ENCODE measurements around the gene SLC38A8. TPM values are rescaled to one million over a fixed set of nuclear protein-coding genes. Genes with fewer than 3 reads are reported as not detected.

Gene SLC38A8
- total and polyA plus RNA-seq, 11 donors, result 0.29 to 25.3 (median 0.87) TPM; not detected in 3

DNA sequence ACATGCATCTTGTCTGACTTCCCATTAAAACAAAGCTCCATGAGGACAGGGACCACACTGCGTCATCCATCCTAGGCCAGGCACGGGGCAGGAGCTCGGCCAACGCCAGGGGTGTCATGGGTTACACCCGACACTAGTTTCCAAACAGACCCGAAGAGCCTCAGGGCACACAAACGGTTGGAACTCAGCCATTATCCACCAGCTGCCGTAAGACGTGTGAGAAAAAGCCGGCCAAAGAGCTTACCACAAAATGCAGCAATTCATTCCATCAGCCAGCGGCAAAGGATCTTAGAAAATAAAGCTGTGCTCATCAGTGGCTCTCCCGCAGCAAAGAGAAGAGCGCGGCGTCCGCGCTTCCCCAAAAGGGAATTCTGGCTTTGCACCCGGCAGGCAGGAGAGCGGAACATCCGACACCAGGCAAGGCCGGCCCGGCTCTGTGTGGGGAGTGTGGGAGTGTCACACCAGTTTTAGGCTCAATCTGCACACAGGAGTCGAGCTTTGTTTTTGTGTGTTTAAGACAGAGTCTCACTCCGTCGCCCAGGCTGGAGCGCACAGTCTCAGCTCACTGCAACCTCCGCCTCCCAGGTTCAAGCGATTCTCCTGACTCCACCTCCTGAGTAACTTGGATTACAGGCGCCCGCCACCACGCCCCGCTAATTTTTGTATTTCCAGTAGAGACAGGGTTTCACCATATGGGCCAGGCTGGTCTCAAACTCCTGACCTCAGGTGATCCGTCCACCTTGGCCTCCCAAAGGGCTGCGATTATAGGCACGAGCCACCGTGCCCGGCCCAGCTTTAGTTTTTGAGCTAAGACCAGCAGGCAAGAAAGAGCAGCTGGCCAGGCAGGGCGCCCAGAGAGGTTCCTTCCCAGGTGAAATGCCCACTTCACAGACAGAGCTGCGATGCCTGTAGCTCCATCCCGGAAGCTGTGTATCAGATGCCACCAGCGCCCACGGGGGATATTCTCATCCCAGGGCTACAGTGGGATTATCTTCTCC is 1.5 kb downstream of the SLC38A8 start:
- H3K27me3 ChIP-seq, result peaks cover 0 to 12% (median 0%) of the 10 kb centered on the region in 9 donors
- ATAC-seq (no peak), DNase-seq (peak in 2 of 5 donors; percentile 11 to 55)
- no peaks in the 10 kb centered on the region for H3K36me3 ChIP-seq
- peaks cover 0 to 15% (median 4%) of the 10 kb centered on the region in 12 donors for H3K4me1 ChIP-seq
- no peak overlapping the region for H3K4me3 ChIP-seq
- peaks cover 0 to 4% (median 0%) of the 10 kb centered on the region in 12 donors for H3K9me3 ChIP-seq
- intact Hi-C loops (cut with DNase I), result no loop called here
- H3K27ac ChIP-seq, result no peak overlapping the region
- WGBS, 4 donors, result 80 to 86% (median 84%) methylated on average over 42 of the region's 42 CpGs
- TF ChIP-seq POLR2A (IDR thresholded peaks at IDR 0.05), result no peak
- TF ChIP-seq, protein P1, sequence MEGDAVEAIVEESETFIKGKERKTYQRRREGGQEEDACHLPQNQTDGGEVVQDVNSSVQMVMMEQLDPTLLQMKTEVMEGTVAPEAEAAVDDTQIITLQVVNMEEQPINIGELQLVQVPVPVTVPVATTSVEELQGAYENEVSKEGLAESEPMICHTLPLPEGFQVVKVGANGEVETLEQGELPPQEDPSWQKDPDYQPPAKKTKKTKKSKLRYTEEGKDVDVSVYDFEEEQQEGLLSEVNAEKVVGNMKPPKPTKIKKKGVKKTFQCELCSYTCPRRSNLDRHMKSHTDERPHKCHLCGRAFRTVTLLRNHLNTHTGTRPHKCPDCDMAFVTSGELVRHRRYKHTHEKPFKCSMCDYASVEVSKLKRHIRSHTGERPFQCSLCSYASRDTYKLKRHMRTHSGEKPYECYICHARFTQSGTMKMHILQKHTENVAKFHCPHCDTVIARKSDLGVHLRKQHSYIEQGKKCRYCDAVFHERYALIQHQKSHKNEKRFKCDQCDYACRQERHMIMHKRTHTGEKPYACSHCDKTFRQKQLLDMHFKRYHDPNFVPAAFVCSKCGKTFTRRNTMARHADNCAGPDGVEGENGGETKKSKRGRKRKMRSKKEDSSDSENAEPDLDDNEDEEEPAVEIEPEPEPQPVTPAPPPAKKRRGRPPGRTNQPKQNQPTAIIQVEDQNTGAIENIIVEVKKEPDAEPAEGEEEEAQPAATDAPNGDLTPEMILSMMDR (IDR thresholded peaks at IDR 0.05), result no peak

GRCh38 chr16:84040226-84040822 is 2.3 kb downstream of the SLC38A8 start:
- 64 to 78% (median 73%) methylated on average over 14 of the region's 14 CpGs for WGBS, 4 donors
- H3K9me3 ChIP-seq, result peaks cover 0 to 12% (median 1%) of the 10 kb centered on the region in 12 donors
- DNase-seq, result peak in 1 of 5 donors; percentile 25
- peaks cover 0 to 12% (median 0%) of the 10 kb centered on the region in 9 donors for H3K27me3 ChIP-seq
- H3K4me3 ChIP-seq, result no peak overlapping the region
- no peaks in the 10 kb centered on the region for H3K36me3 ChIP-seq
- ATAC-seq, result peak in 1 of 4 donors; percentile 4
- intact Hi-C loops (cut with DNase I), result no loop called here
- H3K4me1 ChIP-seq, result peaks cover 0 to 15% (median 4%) of the 10 kb centered on the region in 12 donors
- H3K27ac ChIP-seq, result no peak overlapping the region
- no peak for TF ChIP-seq POLR2A (IDR thresholded peaks at IDR 0.05)
- TF ChIP-seq, protein P1 (IDR thresholded peaks at IDR 0.05), result no peak

GRCh38 chr16:84039696-84040095 is 2.9 kb downstream of the SLC38A8 start:
- no peak for ATAC-seq
- DNase-seq, result peak in 2 of 5 donors; percentile 3 to 15
- peaks cover 0 to 12% (median 1%) of the 10 kb centered on the region in 12 donors for H3K9me3 ChIP-seq
- no peak overlapping the region for H3K4me3 ChIP-seq
- WGBS, 4 donors, result 90 to 96% (median 92%) methylated on average over 12 of the region's 12 CpGs
- peaks cover 0 to 12% (median 0%) of the 10 kb centered on the region in 9 donors for H3K27me3 ChIP-seq
- H3K4me1 ChIP-seq, result peaks cover 0 to 15% (median 4%) of the 10 kb centered on the region in 12 donors
- intact Hi-C loops (cut with DNase I), result no loop called here
- TF ChIP-seq, protein P1 (IDR thresholded peaks at IDR 0.05), result no peak
- TF ChIP-seq POLR2A (IDR thresholded peaks at IDR 0.05), result no peak
- no peaks in the 10 kb centered on the region for H3K36me3 ChIP-seq
- no peak overlapping the region for H3K27ac ChIP-seq

DNA sequence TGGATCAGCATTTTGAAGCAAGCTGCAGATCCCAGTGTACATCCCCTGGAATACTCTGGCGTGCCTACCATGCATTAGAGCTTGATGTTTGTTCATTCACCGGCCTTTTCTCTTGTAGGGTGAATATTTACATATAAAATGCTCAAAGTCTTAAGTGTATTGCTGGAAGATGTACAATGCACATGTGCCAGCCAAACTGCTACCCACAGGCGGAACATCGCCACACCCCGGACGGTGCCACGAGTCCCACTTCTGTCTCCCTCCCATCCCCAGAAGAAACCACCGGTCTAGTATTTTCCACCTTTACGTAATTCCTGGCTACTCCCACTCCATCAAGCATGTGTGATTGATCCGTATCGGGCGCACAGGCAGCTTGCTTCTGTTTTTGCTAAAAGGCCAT is 4.1 kb downstream of the SLC38A8 start:
- TF ChIP-seq, protein P1 (IDR thresholded peaks at IDR 0.05), result no peak
- no peak for TF ChIP-seq POLR2A (IDR thresholded peaks at IDR 0.05)

More for the DNA sequence above, 4.1 kb downstream of the SLC38A8 start:
- Histone ChIP-seq H3K4me1 (peaks cover 0 to 9% (median 2%) of the 10 kb centered on the region in 12 donors), H3K4me3 (no peak overlapping the region), H3K9me3 (peaks cover 0 to 12% (median 1%) of the 10 kb centered on the region in 12 donors), H3K36me3 (no peaks in the 10 kb centered on the region), H3K27me3 (peaks cover 0 to 8% (median 0%) of the 10 kb centered on the region in 9 donors), H3K27ac (no peak overlapping the region)
- WGBS, 4 donors, result 92 to 96% (median 93%) methylated on average over 12 of the region's 12 CpGs
- DNase-seq (no peak), ATAC-seq (no peak)
- intact Hi-C loops (cut with DNase I), result no loop called here
